IMR-90 (cell line): ENCODE data around the gene UCK2. TPM values are rescaled to one million over a fixed set of nuclear protein-coding genes. Genes with fewer than 3 reads are reported as not detected.

Source experiments
- ATAC-seq: fragments of 200-7000 bp; cut with Tn5 transposase; 2 replicates; pipeline ENCODE4 v1.9.1; 2020; ENCODE audit warnings: low read depth, mild to moderate bottlenecking, moderate library complexity
- BruUV-seq: library from RNA; stranded (reverse); fragments of 400-500 nt; replicated peaks from 2 replicates; lab custom pipeline; 2021; lab: Mats Ljungman, UMichigan
- CTCF ChIA-PET: fragments of 300-600 bp; formaldehyde crosslinking; extraction: SDS; loops from one replicate; lab custom pipeline; 2021; ENCODE audit warnings: antibody characterized with exemption; lab: Yijun Ruan, JAX
- POLR2A ChIA-PET: fragments of 300-600 bp; sonication (Branson Sonifier 250); formaldehyde crosslinking; loops from one replicate; lab custom pipeline; 2022; ENCODE audit warnings: antibody characterized with exemption; ENCODE audit not compliant: unreplicated experiment; lab: Charles Lee
- DNase-seq: peaks from one replicate; pipeline ENCODE4 v3.0.0; 2013
- H2AFZ ChIP-seq: replicated peaks from 2 replicates; pipeline ENCODE3; 2013; ENCODE audit warnings: low read length, mild to moderate bottlenecking; ENCODE audit not compliant: poor library complexity
- H2AK5ac ChIP-seq: 2 replicates; pipeline ENCODE4 v1.6.1; 2013; ENCODE audit warnings: low read depth, low read length, inconsistent platforms
- H2AK9ac ChIP-seq: replicated peaks from 2 replicates; pipeline ENCODE3; 2013; ENCODE audit warnings: mild to moderate bottlenecking, low read depth, low read length, moderate library complexity; ENCODE audit not compliant: poor library complexity
- H2BK120ac ChIP-seq: 2 replicates; pipeline ENCODE4 v1.6.1; 2013; ENCODE audit warnings: low read depth, low read length, inconsistent platforms
- H2BK15ac ChIP-seq: 3 replicates; pipeline ENCODE4 v1.6.1; 2013; ENCODE audit warnings: low read depth, low read length, inconsistent platforms
- H2BK20ac ChIP-seq: 2 replicates; pipeline ENCODE4 v1.6.1; 2013; ENCODE audit warnings: low read depth, mild to moderate bottlenecking, inconsistent platforms, low read length, moderate library complexity
- H2BK5ac ChIP-seq: 2 replicates; pipeline ENCODE4 v1.6.1; 2013; ENCODE audit warnings: mild to moderate bottlenecking, low read depth, low read length, inconsistent platforms; ENCODE audit not compliant: poor library complexity, severe bottlenecking
- H3K14ac ChIP-seq: replicated peaks from 2 replicates; pipeline ENCODE4 v1.6.1; 2013; ENCODE audit warnings: low read depth, low read length, inconsistent platforms
- H3K18ac ChIP-seq: 2 replicates; pipeline ENCODE4 v1.6.1; 2013; ENCODE audit warnings: low read depth, low read length, control low read depth
- H3K23ac ChIP-seq: 2 replicates; pipeline ENCODE4 v1.6.1; 2013; ENCODE audit warnings: low read depth, low read length, inconsistent platforms
- H3K27ac ChIP-seq: 2 replicates; pipeline ENCODE4 v1.5.1; 2013; ENCODE audit warnings: mild to moderate bottlenecking, control low read depth, low read length; ENCODE audit not compliant: insufficient read depth
- H3K27me3 ChIP-seq: 2 replicates; pipeline ENCODE4 v1.6.1; 2013; ENCODE audit warnings: low read length; ENCODE audit not compliant: control insufficient read depth, insufficient read depth
- H3K36me3 ChIP-seq: 2 replicates; pipeline ENCODE4 v1.6.1; 2013; ENCODE audit warnings: low read length, mixed read lengths; ENCODE audit not compliant: control insufficient read depth, insufficient read depth
- H3K4ac ChIP-seq: 2 replicates; pipeline ENCODE4 v1.6.1; 2013; ENCODE audit warnings: low read depth, low read length, inconsistent platforms
- H3K4me1 ChIP-seq: 2 replicates; pipeline ENCODE4 v1.6.1; 2013; ENCODE audit warnings: low read length, mixed read lengths; ENCODE audit not compliant: control insufficient read depth, insufficient read depth
- H3K4me2 ChIP-seq: 2 replicates; pipeline ENCODE4 v1.6.1; 2013; ENCODE audit warnings: low read depth, mild to moderate bottlenecking, control low read depth, low read length, moderate library complexity
- H3K4me3 ChIP-seq: 2 replicates; pipeline ENCODE4 v1.5.1; 2013; ENCODE audit warnings: low read depth, mild to moderate bottlenecking, control low read depth, low read length, moderate library complexity; ENCODE audit not compliant: insufficient read depth
- H3K56ac ChIP-seq: 2 replicates; pipeline ENCODE4 v1.6.1; 2013; ENCODE audit warnings: low read length, inconsistent platforms; ENCODE audit not compliant: insufficient read depth; ENCODE audit errors: extremely low read depth
- H3K79me1 ChIP-seq, 2 experiments: 2 replicates each; pipeline ENCODE4 v1.6.1; 2013; ENCODE audit warnings: low read length in 2 of 2, inconsistent platforms in 1 of 2, low read depth in 1 of 2
- H3K9ac ChIP-seq: 2 replicates; pipeline ENCODE4 v1.6.1; 2013; ENCODE audit warnings: low read depth, low read length, control low read depth
- H3K9me1 ChIP-seq: 2 replicates; pipeline ENCODE4 v1.6.1; 2013; ENCODE audit warnings: low read length, inconsistent platforms; ENCODE audit not compliant: insufficient read depth
- H3K9me3 ChIP-seq: 2 replicates; pipeline ENCODE4 v1.6.1; 2013; ENCODE audit warnings: low read length; ENCODE audit not compliant: control insufficient read depth, insufficient read depth
- H4K20me1 ChIP-seq: 2 replicates; pipeline ENCODE4 v1.6.1; 2013; ENCODE audit warnings: low read length, inconsistent platforms; ENCODE audit not compliant: insufficient read depth
- H4K5ac ChIP-seq: 2 replicates; pipeline ENCODE4 v1.6.1; 2013; ENCODE audit warnings: mild to moderate bottlenecking, low read depth, low read length, control low read depth
- H4K8ac ChIP-seq, 2 experiments: 2 replicates each; pipeline ENCODE4 v1.6.1; 2013; ENCODE audit warnings: low read depth in 2 of 2, low read length in 2 of 2, control low read depth in 1 of 2, inconsistent platforms in 1 of 2
- H4K91ac ChIP-seq: 2 replicates; pipeline ENCODE4 v1.6.1; 2013; ENCODE audit warnings: low read depth, low read length, inconsistent platforms; ENCODE audit not compliant: insufficient read depth
- POLR2A ChIP-seq: IDR thresholded peaks from 2 replicates; pipeline ENCODE4 v1.6.1; 2012; ENCODE audit warnings: mild to moderate bottlenecking, low read depth, low read length
- WGBS, 2 experiments: methylation state at CpG; one replicate each; pipeline versions ENCODE4 v1.1.5 to v1.1.7; 2013; ENCODE audit warnings: missing lambda C conversion rate in 2 of 2; ENCODE audit not compliant: insufficient read length in 1 of 2; ENCODE audit errors: extremely low coverage in 2 of 2; 5-methylcytosine and 5-hydroxymethylcytosine counted together
- dilution Hi-C: fragments of 300-500 bp; cut with HindIII; formaldehyde crosslinking; loops from one replicate; pipeline ENCODE4 v1.14.3; 2018; ENCODE audit warnings: low sequenced_read_pairs; ENCODE audit not compliant: unreplicated experiment
- in situ Hi-C: fragments of 300-500 bp; cut with MboI; formaldehyde crosslinking; loops from 3 replicates; pipeline ENCODE4 v1.14.3; 2019; ENCODE audit warnings: low sequenced_read_pairs, inconsistent platforms, mixed read lengths
- intact Hi-C: fragments of 100-400 bp; cut with micrococcal nuclease; formaldehyde crosslinking; loops from 2 replicates; pipeline ENCODE4 v1.10.0; 2022
- polyA plus RNA-seq, 3 experiments: library from polyadenylated mRNA; depleted of rRNA; stranded (reverse); fragments of >200 nt; gene quantifications; 2 replicates each; pipeline ENCODE4 v1.2.3, GENCODE V29; 2012; ENCODE audit warnings: low replicate concordance in 1 of 3
- total RNA-seq: library from RNA; depleted of rRNA; stranded (reverse); fragments of >200 nt; gene quantifications from 2 replicates; pipeline ENCODE4 v1.2.3, GENCODE V29; 2012

The UCK2 gene
- total and polyA plus RNA-seq, 2 of the 4 experiments (the other 2 are of a cell fraction): 83.0 to 87.8 TPM

- H3K23ac ChIP-seq: no peak overlapping the region
- peak overlapping the region; percentile 17; the same call in 1 of the 2 replicates for H2BK120ac ChIP-seq
- no peaks in the 10 kb centered on the region for H4K20me1 ChIP-seq
- H2AK5ac ChIP-seq: peak overlapping the region; percentile 13; the same call in 1 of the 2 replicates
- intact Hi-C loops (no loop called here), dilution Hi-C loops (no loop called here), in situ Hi-C loops (no loop called here)
- H2AFZ ChIP-seq: peak overlapping the region; percentile 4
- BruUV-seq: no TSS peak
- no peak overlapping the region for H2BK20ac ChIP-seq
- H3K14ac ChIP-seq: 0 out of 2 replicates have a peak overlapping the region, but pooled peaks have one; percentile 41
- POLR2A ChIA-PET: no interaction called here
- no peaks in the 10 kb centered on the region for H3K27me3 ChIP-seq
- H2BK5ac ChIP-seq: peak overlapping the region; percentile 4
- CTCF ChIA-PET: interaction anchor here (1.3 kb wide), 1 partner anchor 310 kb away, joined by 3 read pairs; no protein-coding TSS in a partner anchor
- 0 out of 2 replicates have a peak overlapping the region, but pooled peaks have one; percentile 24 for H3K18ac ChIP-seq
- peaks cover 18% of the 10 kb centered on the region for H3K9me1 ChIP-seq
- H2AK9ac ChIP-seq: peak overlapping the region; percentile 18
- H3K4me1 ChIP-seq: peaks cover 11% of the 10 kb centered on the region
- H3K4me2 ChIP-seq: no peak overlapping the region
- H3K56ac ChIP-seq: no peak overlapping the region
- H4K91ac ChIP-seq: peak overlapping the region; percentile 32; the same call in 1 of the 2 replicates
- no peak overlapping the region for H3K4me3 ChIP-seq
- no peak overlapping the region; a peak in 1 of 4 replicates for H4K8ac ChIP-seq
- no peak overlapping the region for H2BK15ac ChIP-seq
- DNase-seq: no peak
- no peak overlapping the region for H3K9ac ChIP-seq
- peaks cover 3 to 16% of the 10 kb centered on the region in 2 experiments; a peak in 3 of 4 replicates for H3K79me1 ChIP-seq
- H3K27ac ChIP-seq: peak overlapping the region; percentile 32; the same call in 1 of the 2 replicates
- no peak for TF ChIP-seq POLR2A
- WGBS, 2 experiments: 73% methylated on average over 3 of the region's 14 CpGs; no CpG with 5 or more reads in 1 of the 2 experiments
- peak overlapping the region; percentile 31; the same call in 1 of the 2 replicates for H3K4ac ChIP-seq
- no peaks in the 10 kb centered on the region for H3K9me3 ChIP-seq
- ATAC-seq: peak; percentile 5
- H4K5ac ChIP-seq: peak overlapping the region; percentile 38; the same call in 1 of the 2 replicates
- H3K36me3 ChIP-seq: peaks cover 17% of the 10 kb centered on the region
Measured at GRCh38 chr1:165910764-165911421, 83.5 kb downstream of the UCK2 start.
